ENCODE data around the gene ZFP62. TPM values are rescaled to one million over a fixed set of nuclear protein-coding genes. Genes with fewer than 3 reads are reported as not detected.
A peak's percentile ranks its signal among the peaks of the same experiment; 100 is the strongest.

Gene ZFP62
- total RNA-seq = 22.6 TPM
- long read RNA-seq, transcript ZFP62-202 (2 exons, 749 nt) = major isoform, 8 of 24 reads
- long read RNA-seq, partial matches to known transcripts = 0 of 24 reads
- long read RNA-seq, other reads (novel, unspliced or antisense) = 12 of 24 reads

GRCh38 chr5:180860887-180861822 lies at the start of gene ZFP62:
ZFP62 (minus strand) TSS chr5:180861276; CDS start chr5:180861219, 57 bp downstream.
- ATAC-seq = peak; percentile 97
- Histone ChIP-seq H3K4me3 (peak within 1 kb of the TSS; percentile 96), H3K27me3 (no peaks in the 10 kb centered on the region), H3K4me1 (peaks cover 8% of the 10 kb centered on the region), H3K36me3 (no peaks in the 10 kb centered on the region), H3K27ac (peak within 1 kb of the TSS; percentile 87), H3K9me3 (no peaks in the 10 kb centered on the region)
- intact Hi-C loops (cut with DNase I) = no loop called here
- DNase-seq = peak; percentile 96
- TF ChIP-seq CTCF (IDR thresholded peaks at IDR 0.05) = peak; percentile 12

DNA sequence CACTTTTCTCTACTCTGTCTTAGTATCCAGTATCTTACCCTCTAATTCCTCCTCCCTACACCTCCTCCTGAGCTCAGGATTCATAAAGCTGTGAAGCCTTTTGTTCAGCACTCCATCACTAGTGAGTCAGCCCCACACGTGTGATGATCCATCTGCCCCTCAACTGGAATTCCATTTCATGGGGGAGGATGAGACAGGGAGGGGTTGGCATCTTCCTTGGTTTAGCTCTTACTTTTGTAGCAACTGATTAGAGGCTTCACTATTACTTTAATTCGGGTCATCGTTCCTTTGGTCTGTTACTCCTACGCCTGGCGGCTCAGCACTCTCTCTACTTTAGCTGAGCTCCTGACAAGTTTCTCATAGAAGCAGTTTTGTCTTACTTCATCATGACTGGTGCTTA lies 49.7 kb upstream of the ZFP62 start:
- no peak for ATAC-seq
- no peak for DNase-seq
- no peaks in the 10 kb centered on the region for H3K36me3 ChIP-seq
- peaks cover 4% of the 10 kb centered on the region for H3K4me1 ChIP-seq
- H3K27ac ChIP-seq = no peak overlapping the region
- H3K27me3 ChIP-seq = no peaks in the 10 kb centered on the region
- H3K9me3 ChIP-seq = no peaks in the 10 kb centered on the region
- intact Hi-C loops (cut with DNase I) = no loop called here
- TF ChIP-seq CTCF (IDR thresholded peaks at IDR 0.05) = no peak
- no peak overlapping the region for H3K4me3 ChIP-seq

- Histone ChIP-seq H3K4me3 (no peak overlapping the region), H3K27me3 (no peaks in the 10 kb centered on the region), H3K36me3 (no peaks in the 10 kb centered on the region), H3K9me3 (no peaks in the 10 kb centered on the region), H3K27ac (peak overlapping the region; percentile 70), H3K4me1 (peaks cover 4% of the 10 kb centered on the region)
- no peak for DNase-seq
- intact Hi-C loops (cut with DNase I) = no loop called here
- ATAC-seq = no peak
- TF ChIP-seq CTCF (IDR thresholded peaks at IDR 0.05) = no peak
Measured at GRCh38 chr5:180910182-180910581, 49.1 kb upstream of the ZFP62 start.

- no peak for TF ChIP-seq CTCF (IDR thresholded peaks at IDR 0.05)
- H3K36me3 ChIP-seq = no peaks in the 10 kb centered on the region
- no peaks in the 10 kb centered on the region for H3K9me3 ChIP-seq
- no peak for DNase-seq
- peaks cover 4% of the 10 kb centered on the region for H3K4me1 ChIP-seq
- peak; percentile 71 for ATAC-seq
- H3K4me3 ChIP-seq = no peak overlapping the region
- H3K27me3 ChIP-seq = no peaks in the 10 kb centered on the region
- intact Hi-C loops (cut with DNase I) = no loop called here
- peak overlapping the region; percentile 70 for H3K27ac ChIP-seq
Measured at GRCh38 chr5:180909782-180910181, 48.7 kb upstream of the ZFP62 start.

DNA sequence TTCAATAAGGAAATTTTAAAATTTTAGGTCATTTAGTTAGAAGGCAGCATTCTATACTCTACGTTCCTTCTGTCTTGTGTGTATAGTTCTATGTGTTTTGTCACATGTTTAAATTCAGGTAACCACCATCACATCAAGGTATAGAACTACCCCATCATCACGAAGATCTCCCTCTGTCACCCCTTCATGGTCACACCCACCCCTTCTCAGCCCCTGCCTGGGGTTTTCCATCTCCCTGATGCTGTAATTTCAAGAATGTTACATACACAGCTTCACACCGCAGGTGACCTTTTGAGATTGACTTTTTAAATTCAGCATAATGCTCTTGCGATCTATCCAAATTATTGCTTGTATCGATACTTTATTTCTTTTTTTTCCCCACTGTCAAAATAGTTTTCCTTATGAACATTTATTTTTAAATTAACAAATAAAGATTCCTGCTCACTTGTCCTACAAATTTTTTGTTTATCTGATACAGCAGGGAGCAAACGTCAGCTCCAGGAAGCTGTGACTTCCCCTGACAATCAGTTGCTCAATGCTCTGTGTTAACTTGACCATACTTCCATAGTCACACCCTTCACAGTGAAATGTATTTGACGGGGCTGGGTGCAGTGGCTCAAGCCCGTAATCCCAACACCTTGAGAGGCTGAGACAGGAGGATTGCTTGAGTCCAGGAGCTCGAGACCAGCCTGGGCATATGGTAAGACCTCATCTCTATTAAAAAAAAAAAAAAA lies 48.1 kb upstream of the ZFP62 start:
- no peak for TF ChIP-seq CTCF (IDR thresholded peaks at IDR 0.05)
- ATAC-seq = peak; percentile 91
- Histone ChIP-seq H3K27me3 (no peaks in the 10 kb centered on the region), H3K4me3 (no peak overlapping the region), H3K9me3 (no peaks in the 10 kb centered on the region), H3K36me3 (no peaks in the 10 kb centered on the region), H3K4me1 (peaks cover 4% of the 10 kb centered on the region), H3K27ac (peak overlapping the region; percentile 70)
- intact Hi-C loops (cut with DNase I) = no loop called here
- no peak for DNase-seq

All from upper lobe of right lung (tissue), 1 donor.